OCI-LY1 (cell line): ENCODE results near the gene SMOC2.
"Not testable (repeated sequence)": the region's sequence is repeated elsewhere in the genome, so short reads cannot be mapped to it uniquely, and the experiment has no call there.

Experiments
- EZH2 ChIP-seq: fragments of 200-600 bp; sonication (generic), shearing (Covaris generic); IDR thresholded peaks from 2 replicates; pipeline ENCODE4 v1.8.0; 2017; ENCODE audit warnings: borderline replicate concordance, mixed run types, mild to moderate bottlenecking, antibody characterized with exemption, low read length, moderate library complexity, mixed read lengths
- TF ChIP-seq, protein P1 (sequence below): fragments of 200-600 bp; sonication (generic), shearing (Covaris generic); IDR thresholded peaks from 2 replicates; pipeline ENCODE4 v1.5.1; 2017; ENCODE audit warnings: mild to moderate bottlenecking, antibody characterized with exemption, low read length, moderate library complexity, mixed read lengths

DNA sequence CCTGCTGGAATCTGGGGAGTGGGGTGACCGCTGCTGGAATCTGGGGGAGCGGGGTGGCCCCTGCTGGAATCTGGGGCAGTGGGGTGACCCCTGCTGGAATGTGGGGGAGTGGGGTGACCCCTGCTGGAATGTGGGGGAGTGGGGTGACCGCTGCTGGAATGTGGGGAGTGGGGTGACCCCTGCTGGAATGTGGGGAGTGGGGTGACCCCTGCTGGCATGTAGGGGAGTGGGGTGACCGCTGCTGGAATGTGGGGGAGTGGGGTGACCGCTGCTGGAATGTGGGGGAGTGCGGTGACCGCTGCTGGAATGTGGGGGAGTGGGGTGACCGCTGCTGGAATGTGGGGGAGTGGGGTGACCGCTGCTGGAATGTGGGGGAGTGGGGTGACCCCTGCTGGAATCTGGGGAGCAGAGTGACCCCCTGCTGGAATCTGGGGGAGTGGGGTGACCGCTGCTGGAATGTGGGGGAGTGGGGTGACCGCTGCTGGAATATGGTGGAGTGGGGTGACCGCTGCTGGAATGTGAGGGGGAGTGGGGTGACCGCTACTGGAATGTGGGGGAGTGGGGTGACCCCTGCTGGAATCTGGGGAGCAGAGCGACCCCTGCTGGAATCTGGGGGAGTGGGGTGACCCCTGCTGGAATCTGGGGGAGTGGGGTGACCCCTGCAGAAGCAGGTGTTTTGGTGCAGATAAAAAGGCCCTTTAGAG lies 97.4 kb downstream of the SMOC2 start:
- TF ChIP-seq, protein P1, sequence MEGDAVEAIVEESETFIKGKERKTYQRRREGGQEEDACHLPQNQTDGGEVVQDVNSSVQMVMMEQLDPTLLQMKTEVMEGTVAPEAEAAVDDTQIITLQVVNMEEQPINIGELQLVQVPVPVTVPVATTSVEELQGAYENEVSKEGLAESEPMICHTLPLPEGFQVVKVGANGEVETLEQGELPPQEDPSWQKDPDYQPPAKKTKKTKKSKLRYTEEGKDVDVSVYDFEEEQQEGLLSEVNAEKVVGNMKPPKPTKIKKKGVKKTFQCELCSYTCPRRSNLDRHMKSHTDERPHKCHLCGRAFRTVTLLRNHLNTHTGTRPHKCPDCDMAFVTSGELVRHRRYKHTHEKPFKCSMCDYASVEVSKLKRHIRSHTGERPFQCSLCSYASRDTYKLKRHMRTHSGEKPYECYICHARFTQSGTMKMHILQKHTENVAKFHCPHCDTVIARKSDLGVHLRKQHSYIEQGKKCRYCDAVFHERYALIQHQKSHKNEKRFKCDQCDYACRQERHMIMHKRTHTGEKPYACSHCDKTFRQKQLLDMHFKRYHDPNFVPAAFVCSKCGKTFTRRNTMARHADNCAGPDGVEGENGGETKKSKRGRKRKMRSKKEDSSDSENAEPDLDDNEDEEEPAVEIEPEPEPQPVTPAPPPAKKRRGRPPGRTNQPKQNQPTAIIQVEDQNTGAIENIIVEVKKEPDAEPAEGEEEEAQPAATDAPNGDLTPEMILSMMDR, result not testable (repeated sequence)
- not testable (repeated sequence) for TF ChIP-seq EZH2
